ENCODE data around the gene KCNH4.
"Not testable (repeated sequence)": the region's sequence is repeated elsewhere in the genome, so short reads cannot be mapped to it uniquely, and the experiment has no call there.

Gene KCNH4

GRCh38 chr17:42180922-42181850 lies at the start of gene KCNH4:
TSS of gene KCNH4 (minus strand) at chr17:42181142. CDS start at chr17:42180945, 197 bp downstream.
- peak; percentile 59 for DNase-seq

GRCh38 chr17:42230225-42230624 lies 49.3 kb upstream of the KCNH4 start:
- DNase-seq = no peak

GRCh38 chr17:42227849-42228700 lies 47.1 kb upstream of the KCNH4 start:
- DNase-seq = no peak

GRCh38 chr17:42225646-42226045 lies 44.7 kb upstream of the KCNH4 start:
- no peak for DNase-seq

GRCh38 chr17:42224651-42225050 lies 43.7 kb upstream of the KCNH4 start:
- no peak for DNase-seq

- DNase-seq = peak; percentile 46
These were observed 41.2 kb upstream of the KCNH4 start for GRCh38 chr17:42221886-42222745.

GRCh38 chr17:42219280-42219679 lies 38.3 kb upstream of the KCNH4 start:
- not testable (repeated sequence) for DNase-seq

GRCh38 chr17:42214156-42214555 lies 33.2 kb upstream of the KCNH4 start:
- no peak for DNase-seq

- DNase-seq = no peak
These were observed 31.4 kb upstream of the KCNH4 start for GRCh38 chr17:42212382-42212781.

GRCh38 chr17:42211921-42212341 lies 31.0 kb upstream of the KCNH4 start:
- not testable (repeated sequence) for DNase-seq

GRCh38 chr17:42210046-42210445 lies 29.1 kb upstream of the KCNH4 start:
- no peak for DNase-seq

- DNase-seq = not testable (repeated sequence)
These were observed 25.2 kb upstream of the KCNH4 start for GRCh38 chr17:42206153-42206612.

- DNase-seq = no peak
These were observed 22.4 kb upstream of the KCNH4 start for GRCh38 chr17:42203354-42203753.

- DNase-seq = no peak
These were observed 21.8 kb upstream of the KCNH4 start for GRCh38 chr17:42202696-42203095.

- no peak for DNase-seq
These were observed 21.2 kb upstream of the KCNH4 start for GRCh38 chr17:42202159-42202558.

- DNase-seq = no peak
These were observed 20.5 kb upstream of the KCNH4 start for GRCh38 chr17:42201458-42201772.

GRCh38 chr17:42200706-42201457 lies 19.9 kb upstream of the KCNH4 start:
- DNase-seq = no peak

GRCh38 chr17:42199416-42200011 lies 18.6 kb upstream of the KCNH4 start:
- DNase-seq = no peak

GRCh38 chr17:42198897-42199296 lies 18.0 kb upstream of the KCNH4 start:
- no peak for DNase-seq

- DNase-seq = no peak
These were observed 16.7 kb upstream of the KCNH4 start for GRCh38 chr17:42197564-42198156.
